Endothelial cell of umbilical vein (primary cell): ENCODE measurements around the gene MAGI1.

Experiments
- CTCF ChIP-seq, 2 donors: IDR thresholded peaks; 1 replicate in 1 of 2; 2 replicates in 1 of 2; pipeline ENCODE4 v1.5.1; 2011; ENCODE audit warnings: low read length in 2 of 2, mild to moderate bottlenecking in 2 of 2, moderate library complexity in 2 of 2, control low read depth in 1 of 2, inconsistent platforms in 1 of 2, low read depth in 1 of 2; ENCODE audit not compliant: insufficient read depth in 1 of 2; ENCODE audit errors: extremely low read depth in 1 of 2
- JUN ChIP-seq: IDR thresholded peaks from 2 replicates; pipeline ENCODE4 v1.6.1; 2011; ENCODE audit warnings: borderline replicate concordance, low read depth; ENCODE audit not compliant: insufficient read length, insufficient read depth
- MYC ChIP-seq: IDR thresholded peaks from one replicate; pipeline ENCODE4 v1.6.1; 2011; ENCODE audit warnings: mild to moderate bottlenecking, low read depth, low read length
- POLR2A ChIP-seq: IDR thresholded peaks from 2 replicates; pipeline ENCODE4 v1.6.1; 2012; ENCODE audit warnings: low read depth, mild to moderate bottlenecking, control low read depth, low read length
- POLR2AphosphoS5 ChIP-seq: IDR thresholded peaks from 2 replicates; pipeline ENCODE4 v1.6.1; 2012; ENCODE audit warnings: low read depth, mild to moderate bottlenecking, control low read depth, low read length, moderate library complexity; ENCODE audit not compliant: insufficient read depth
- TF ChIP-seq, protein P1 (sequence below): IDR thresholded peaks from 2 replicates; pipeline ENCODE4 v1.6.1; 2011; ENCODE audit not compliant: insufficient read depth, insufficient read length

DNA sequence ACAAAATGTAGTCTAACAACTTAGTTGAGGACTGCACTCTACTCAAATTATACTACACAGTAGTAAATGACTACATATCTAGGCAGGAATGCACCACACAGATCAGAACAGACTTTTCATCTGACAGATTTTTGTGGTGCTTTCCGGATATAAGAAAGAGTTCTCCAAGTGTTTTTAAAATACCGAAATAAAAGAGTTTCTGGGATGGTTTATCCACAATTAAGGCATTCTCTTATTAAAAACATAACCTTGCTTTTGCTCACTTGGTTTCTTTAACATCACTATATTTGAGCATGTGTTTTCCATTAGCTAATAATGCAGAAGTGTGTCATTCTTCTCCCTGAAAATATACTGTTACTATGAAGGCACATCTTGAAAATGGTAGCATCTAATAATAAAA, 132.9 kb downstream of the MAGI1 start:
- no peak for TF ChIP-seq JUN
- no peak for TF ChIP-seq CTCF (IDR thresholded peaks at IDR 0.05; ENCODE audit: extremely low read depth in 1 of 2, insufficient read depth in 1 of 2, low read depth in 1 of 2, low read length in 2 of 2)
- TF ChIP-seq POLR2A = no peak
- TF ChIP-seq POLR2AphosphoS5 = no peak
- TF ChIP-seq, protein P1, sequence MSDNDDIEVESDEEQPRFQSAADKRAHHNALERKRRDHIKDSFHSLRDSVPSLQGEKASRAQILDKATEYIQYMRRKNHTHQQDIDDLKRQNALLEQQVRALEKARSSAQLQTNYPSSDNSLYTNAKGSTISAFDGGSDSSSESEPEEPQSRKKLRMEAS = no peak
- no peak for TF ChIP-seq MYC
